Measurements from ENCODE around the gene MLEC.

- TF ChIP-seq EP300 (IDR thresholded peaks at IDR 0.05; ENCODE audit: borderline replicate concordance) (no peak), TAF1 (IDR thresholded peaks at IDR 0.05; ENCODE audit: low read depth) (no peak), RAD21 (IDR thresholded peaks at IDR 0.05; ENCODE audit: low read depth) (no peak), YY1 (IDR thresholded peaks at IDR 0.05; ENCODE audit: low read depth) (no peak), CEBPB (IDR thresholded peaks at IDR 0.05) (no peak), MAX (IDR thresholded peaks at IDR 0.05) (no peak), EGR1 (IDR thresholded peaks at IDR 0.05) (no peak), REST (IDR thresholded peaks at IDR 0.05; ENCODE audit: low read depth) (no peak), USF1 (IDR thresholded peaks at IDR 0.05) (no peak), CREB1 (IDR thresholded peaks at IDR 0.05; ENCODE audit: low read depth) (no peak), NFIC (IDR thresholded peaks at IDR 0.05) (no peak), FOXM1 (IDR thresholded peaks at IDR 0.05; ENCODE audit: borderline replicate concordance, low read depth) (no peak), TEAD4 (IDR thresholded peaks at IDR 0.05) (no peak)
Measured at GRCh38 chr12:120700886-120701285, 13.9 kb downstream of the MLEC start.
